T-helper 2 cell treated with Interferon-gamma antibody and Interleukin-4, amounts not matched to agents 5 μg/mL and 100 μg/mL, for 36 hours (primary cell): ENCODE data around the gene SEC63.
"Not testable (repeated sequence)": the region's sequence is repeated elsewhere in the genome, so short reads cannot be mapped to it uniquely, and the experiment has no call there.

Source experiments
- DNase-seq: peaks from one replicate; pipeline ENCODE4 v3.0.0; 2021; ENCODE audit warnings: low spot score
- H3K27ac Mint-ChIP-seq: one replicate; pipeline ENCODE4 v1.8.0; 2021; ENCODE audit warnings: mild to moderate bottlenecking, mixed read lengths
- H3K27me3 Mint-ChIP-seq: one replicate; pipeline ENCODE4 v1.8.0; 2021; ENCODE audit warnings: low read depth, mixed read lengths
- H3K36me3 Mint-ChIP-seq: one replicate; pipeline ENCODE4 v1.8.0; 2021; ENCODE audit warnings: low read depth, mixed read lengths
- H3K4me1 Mint-ChIP-seq: one replicate; pipeline ENCODE4 v1.8.0; 2021; ENCODE audit warnings: low read depth, mixed read lengths
- H3K4me3 Mint-ChIP-seq: one replicate; pipeline ENCODE4 v1.8.0; 2022; ENCODE audit warnings: mild to moderate bottlenecking, moderate library complexity, mixed read lengths
- H3K9me3 Mint-ChIP-seq: one replicate; pipeline ENCODE4 v1.8.0; 2021; ENCODE audit warnings: mixed read lengths

The SEC63 gene, protein sequence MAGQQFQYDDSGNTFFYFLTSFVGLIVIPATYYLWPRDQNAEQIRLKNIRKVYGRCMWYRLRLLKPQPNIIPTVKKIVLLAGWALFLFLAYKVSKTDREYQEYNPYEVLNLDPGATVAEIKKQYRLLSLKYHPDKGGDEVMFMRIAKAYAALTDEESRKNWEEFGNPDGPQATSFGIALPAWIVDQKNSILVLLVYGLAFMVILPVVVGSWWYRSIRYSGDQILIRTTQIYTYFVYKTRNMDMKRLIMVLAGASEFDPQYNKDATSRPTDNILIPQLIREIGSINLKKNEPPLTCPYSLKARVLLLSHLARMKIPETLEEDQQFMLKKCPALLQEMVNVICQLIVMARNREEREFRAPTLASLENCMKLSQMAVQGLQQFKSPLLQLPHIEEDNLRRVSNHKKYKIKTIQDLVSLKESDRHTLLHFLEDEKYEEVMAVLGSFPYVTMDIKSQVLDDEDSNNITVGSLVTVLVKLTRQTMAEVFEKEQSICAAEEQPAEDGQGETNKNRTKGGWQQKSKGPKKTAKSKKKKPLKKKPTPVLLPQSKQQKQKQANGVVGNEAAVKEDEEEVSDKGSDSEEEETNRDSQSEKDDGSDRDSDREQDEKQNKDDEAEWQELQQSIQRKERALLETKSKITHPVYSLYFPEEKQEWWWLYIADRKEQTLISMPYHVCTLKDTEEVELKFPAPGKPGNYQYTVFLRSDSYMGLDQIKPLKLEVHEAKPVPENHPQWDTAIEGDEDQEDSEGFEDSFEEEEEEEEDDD

GRCh38 chr6:107957909-107958688, at the start of gene SEC63:
TSS of gene SEC63 (minus strand) at chr6:107958208. CDS start at chr6:107958009, 199 bp downstream.
- Mint-ChIP-seq H3K27me3 (no peaks in the 10 kb centered on the region), H3K27ac (peak within 1 kb of the TSS; percentile 98), H3K36me3 (peaks cover 25% of the 10 kb centered on the region), H3K9me3 (no peaks in the 10 kb centered on the region), H3K4me3 (peak within 1 kb of the TSS; percentile 100), H3K4me1 (peaks cover 26% of the 10 kb centered on the region)
- DNase-seq: peak; percentile 95

- Mint-ChIP-seq H3K9me3 (peaks cover 11% of the 10 kb centered on the region), H3K27ac (no peak overlapping the region), H3K4me1 (no peaks in the 10 kb centered on the region), H3K36me3 (no peaks in the 10 kb centered on the region), H3K4me3 (no peak overlapping the region), H3K27me3 (peaks cover 8% of the 10 kb centered on the region)
- DNase-seq: no peak
Measured at GRCh38 chr6:108005961-108006360, 48.0 kb upstream of the SEC63 start.

- no peak for DNase-seq
- H3K27me3 Mint-ChIP-seq: peaks cover 8% of the 10 kb centered on the region
- no peaks in the 10 kb centered on the region for H3K36me3 Mint-ChIP-seq
- no peak overlapping the region for H3K27ac Mint-ChIP-seq
- no peak overlapping the region for H3K4me3 Mint-ChIP-seq
- H3K4me1 Mint-ChIP-seq: no peaks in the 10 kb centered on the region
- peaks cover 11% of the 10 kb centered on the region for H3K9me3 Mint-ChIP-seq
Measured at GRCh38 chr6:108004861-108005260, 46.9 kb upstream of the SEC63 start.

DNA sequence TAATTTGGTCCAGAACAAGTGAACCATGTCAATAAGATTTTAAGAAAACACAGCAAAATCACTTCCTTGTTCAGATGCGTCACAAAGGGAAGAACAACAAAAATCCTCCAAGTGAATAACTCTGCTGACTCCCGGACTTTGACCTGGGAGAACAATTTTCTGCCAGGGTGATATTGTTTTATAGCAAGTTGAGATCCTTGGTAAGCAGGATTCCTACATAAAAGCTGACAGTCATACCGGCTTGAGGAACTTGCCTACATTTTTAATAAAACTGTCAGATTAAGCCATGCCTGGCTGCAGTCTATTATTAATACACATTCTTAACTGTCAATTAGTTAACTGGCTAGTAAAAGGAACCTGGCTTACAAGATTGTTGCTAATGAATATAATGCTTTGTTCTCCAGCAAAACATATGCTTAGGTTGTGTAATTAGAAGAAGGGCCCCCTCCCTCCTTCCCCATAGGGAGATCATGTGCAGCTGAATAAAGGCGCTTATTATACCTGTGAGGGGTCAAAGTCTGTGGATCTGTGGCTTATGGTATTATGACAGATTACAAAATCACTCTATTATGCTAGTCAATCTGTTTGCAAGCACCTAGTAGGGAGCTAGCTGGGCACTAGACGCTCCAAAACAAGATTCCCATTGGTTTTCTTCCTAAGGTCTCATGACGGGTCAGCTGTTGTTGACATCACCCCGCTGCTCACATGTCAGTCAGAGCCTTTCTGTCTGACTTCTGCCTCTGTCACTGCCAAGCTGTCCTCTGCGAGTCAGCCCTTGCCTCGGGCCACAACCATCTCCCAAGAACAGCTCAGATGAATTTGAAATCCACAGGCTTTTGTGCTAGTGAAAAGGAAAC, 44.6 kb upstream of the SEC63 start:
- H3K27me3 Mint-ChIP-seq: peaks cover 16% of the 10 kb centered on the region
- H3K36me3 Mint-ChIP-seq: no peaks in the 10 kb centered on the region
- no peak overlapping the region for H3K27ac Mint-ChIP-seq
- no peak for DNase-seq
- no peaks in the 10 kb centered on the region for H3K9me3 Mint-ChIP-seq
- no peaks in the 10 kb centered on the region for H3K4me1 Mint-ChIP-seq
- no peak overlapping the region for H3K4me3 Mint-ChIP-seq

- Mint-ChIP-seq H3K27me3 (peaks cover 16% of the 10 kb centered on the region), H3K4me1 (no peaks in the 10 kb centered on the region), H3K9me3 (no peaks in the 10 kb centered on the region), H3K27ac (no peak overlapping the region), H3K4me3 (no peak overlapping the region), H3K36me3 (no peaks in the 10 kb centered on the region)
- DNase-seq: no peak
Measured at GRCh38 chr6:108001696-108002231, 43.8 kb upstream of the SEC63 start.

DNA sequence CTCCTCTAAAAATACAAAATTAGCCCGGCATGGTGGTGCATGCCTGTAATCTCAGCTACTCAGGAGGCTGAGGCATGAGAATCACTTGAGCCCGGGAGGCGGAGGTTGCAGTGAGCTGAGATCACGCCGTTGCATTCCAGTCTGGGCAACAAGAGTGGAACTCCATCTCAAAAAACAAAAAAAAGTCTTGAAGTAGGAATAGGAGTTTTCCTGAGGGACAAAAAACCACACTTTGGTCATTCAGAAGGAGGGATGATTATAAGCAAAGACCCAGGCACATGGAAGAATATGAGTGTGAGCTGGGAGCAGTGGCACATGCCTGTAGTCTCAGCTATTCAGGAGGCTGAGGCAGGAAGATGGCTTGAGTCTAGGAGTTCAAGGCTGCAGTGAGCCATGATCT, 42.3 kb upstream of the SEC63 start:
- peaks cover 22% of the 10 kb centered on the region for H3K27me3 Mint-ChIP-seq
- H3K9me3 Mint-ChIP-seq, H3K4me1 Mint-ChIP-seq, H3K36me3 Mint-ChIP-seq, H3K27ac Mint-ChIP-seq, H3K4me3 Mint-ChIP-seq, DNase-seq: not testable (repeated sequence)

- no peak for DNase-seq
- Mint-ChIP-seq H3K27me3 (peaks cover 22% of the 10 kb centered on the region), H3K4me1 (no peaks in the 10 kb centered on the region), H3K9me3 (no peaks in the 10 kb centered on the region), H3K27ac (no peak overlapping the region), H3K4me3 (no peak overlapping the region), H3K36me3 (no peaks in the 10 kb centered on the region)
Measured at GRCh38 chr6:107999341-107999740, 41.3 kb upstream of the SEC63 start.

- Mint-ChIP-seq H3K4me1 (peaks cover 8% of the 10 kb centered on the region), H3K9me3 (no peaks in the 10 kb centered on the region), H3K27me3 (peaks cover 10% of the 10 kb centered on the region), H3K4me3 (no peak overlapping the region), H3K36me3 (no peaks in the 10 kb centered on the region), H3K27ac (no peak overlapping the region)
- no peak for DNase-seq
Measured at GRCh38 chr6:107991772-107992550, 34.0 kb upstream of the SEC63 start.

DNA sequence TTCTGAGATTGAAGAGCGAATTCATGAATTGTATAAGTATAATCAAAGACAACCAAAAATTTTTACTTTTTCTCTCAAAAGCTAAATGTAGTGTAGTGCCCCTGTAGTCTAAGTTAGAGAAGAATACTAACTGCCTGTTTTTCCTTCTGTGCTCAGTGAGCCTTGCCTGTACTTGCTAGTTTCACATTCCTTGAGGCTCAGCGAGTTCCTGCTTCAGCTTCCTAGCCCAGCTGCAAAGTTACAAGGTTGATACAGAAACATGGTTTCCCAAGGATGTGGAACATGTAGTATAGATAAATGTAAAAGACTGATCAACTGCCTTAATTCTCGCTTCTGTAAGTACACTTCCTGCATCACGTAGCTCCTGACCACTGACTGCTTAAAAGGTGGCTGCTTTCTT, 33.1 kb upstream of the SEC63 start:
- peaks cover 8% of the 10 kb centered on the region for H3K4me1 Mint-ChIP-seq
- no peak for DNase-seq
- peaks cover 9% of the 10 kb centered on the region for H3K27me3 Mint-ChIP-seq
- peak overlapping the region; percentile 54 for H3K4me3 Mint-ChIP-seq
- no peaks in the 10 kb centered on the region for H3K9me3 Mint-ChIP-seq
- peak overlapping the region; percentile 37 for H3K27ac Mint-ChIP-seq
- H3K36me3 Mint-ChIP-seq: no peaks in the 10 kb centered on the region

DNA sequence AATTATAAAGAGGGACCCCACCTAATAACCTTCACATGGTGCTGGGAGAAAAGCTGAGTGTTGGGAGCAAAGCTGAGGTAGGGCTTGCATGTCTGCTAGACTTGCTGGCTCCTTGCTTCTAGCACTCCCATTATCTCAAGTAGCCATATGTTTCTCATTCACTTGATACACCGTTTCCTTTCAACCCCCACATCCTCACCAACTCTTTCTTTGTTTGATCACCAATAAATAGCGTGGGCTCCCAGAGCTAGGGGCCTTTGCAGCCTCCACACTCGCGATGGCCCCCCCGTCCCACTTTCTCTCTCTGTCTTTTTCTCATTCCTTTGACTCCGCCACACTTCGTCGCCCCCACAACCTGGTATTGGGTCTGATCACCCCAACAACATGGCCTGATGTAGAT, 32.6 kb upstream of the SEC63 start:
- H3K9me3 Mint-ChIP-seq, H3K36me3 Mint-ChIP-seq, H3K27ac Mint-ChIP-seq, DNase-seq, H3K4me1 Mint-ChIP-seq, H3K27me3 Mint-ChIP-seq: not testable (repeated sequence)
- H3K4me3 Mint-ChIP-seq: peak overlapping the region; percentile 54

DNA sequence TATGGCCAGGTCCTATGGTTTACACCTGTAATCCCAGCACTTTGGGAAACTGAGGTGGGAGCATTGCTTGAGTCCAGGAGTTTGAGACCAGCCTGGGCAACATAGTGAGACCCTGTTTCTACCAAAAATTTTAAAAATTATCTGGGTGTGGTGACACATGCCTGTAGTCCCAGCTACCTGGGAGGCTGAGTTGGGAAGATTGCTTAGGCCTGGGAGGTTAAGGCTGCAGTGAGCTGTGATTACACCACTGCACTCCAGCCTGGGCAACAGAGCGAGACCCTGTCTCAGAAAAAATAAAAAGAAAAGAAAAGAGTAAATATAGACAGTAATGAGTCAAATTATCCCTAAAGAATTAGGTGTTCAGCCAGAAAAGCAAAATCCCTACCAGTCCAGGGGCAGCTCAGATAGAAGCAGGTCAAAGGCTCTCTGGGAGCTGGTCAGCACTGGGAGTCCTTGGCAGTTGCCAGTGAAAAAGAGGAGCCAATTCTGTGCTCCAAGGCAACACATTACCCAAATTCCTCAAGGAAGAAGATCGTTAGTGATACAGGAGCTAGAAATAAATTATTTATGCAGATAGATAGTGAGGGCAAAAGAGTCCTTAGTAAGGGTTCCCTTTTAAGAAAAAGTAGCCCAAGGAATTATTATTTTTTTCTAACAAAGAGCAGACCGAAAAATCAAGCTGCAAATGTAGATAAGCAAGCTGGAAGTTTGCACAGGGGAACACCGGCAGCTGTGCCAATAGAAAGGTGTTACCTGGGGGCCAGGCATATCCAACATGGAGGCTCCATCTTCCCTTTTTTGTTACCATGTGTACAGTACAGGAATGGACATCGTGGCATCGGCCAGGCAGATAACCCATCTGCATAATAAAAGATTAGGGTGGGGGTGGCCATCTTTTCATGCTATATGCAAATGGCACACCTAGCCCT, 31.4 kb upstream of the SEC63 start:
- Mint-ChIP-seq H3K4me3 (no peak overlapping the region), H3K27me3 (peaks cover 6% of the 10 kb centered on the region), H3K36me3 (no peaks in the 10 kb centered on the region), H3K9me3 (no peaks in the 10 kb centered on the region), H3K4me1 (peaks cover 8% of the 10 kb centered on the region), H3K27ac (no peak overlapping the region)
- no peak for DNase-seq

DNA sequence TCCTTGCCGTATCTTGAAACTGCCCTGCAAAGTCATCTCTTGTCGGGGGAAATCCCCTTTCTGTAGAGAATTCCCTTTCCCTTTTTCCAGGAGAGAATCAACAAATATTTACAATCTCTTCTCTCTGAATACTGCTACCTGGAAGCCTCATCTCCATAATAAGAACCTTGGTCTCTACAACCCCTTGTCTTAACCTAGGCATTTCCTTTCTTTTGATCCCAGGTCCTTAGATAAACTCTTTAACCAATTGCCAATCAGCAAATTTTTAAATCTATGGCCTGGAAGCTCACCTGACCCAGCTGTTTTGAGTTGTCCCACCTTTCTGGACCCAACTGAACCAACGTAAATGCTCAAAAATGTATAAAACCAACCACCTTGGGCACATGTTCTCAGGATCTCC, 30.6 kb upstream of the SEC63 start:
- peaks cover 5% of the 10 kb centered on the region for H3K27me3 Mint-ChIP-seq
- DNase-seq: no peak
- H3K27ac Mint-ChIP-seq: no peak overlapping the region
- H3K36me3 Mint-ChIP-seq: no peaks in the 10 kb centered on the region
- peaks cover 8% of the 10 kb centered on the region for H3K4me1 Mint-ChIP-seq
- no peak overlapping the region for H3K4me3 Mint-ChIP-seq
- H3K9me3 Mint-ChIP-seq: no peaks in the 10 kb centered on the region
